Activated CD4-positive, alpha-beta T cell treated with anti-CD3 and anti-CD28 coated beads for 24 hours (primary cell): ENCODE measurements around the gene ZNF627.
"Not testable (repeated sequence)": the region's sequence is repeated elsewhere in the genome, so short reads cannot be mapped to it uniquely, and the experiment has no call there.

Experiments used
- DNase-seq, 2 donors: peaks; one replicate each; pipeline ENCODE4 v3.0.0-alpha.2; 2020; ENCODE audit warnings: low read depth in 2 of 2

The ZNF627 gene

GRCh38 chr19:11597202-11598102 lies at the start of gene ZNF627:
TSS of gene ZNF627 (plus strand) at chr19:11597483. CDS start at chr19:11597628, 145 bp downstream.
- peak; percentile 92 to 97 for DNase-seq

GRCh38 chr19:11547929-11548700 lies 49.2 kb upstream of the ZNF627 start:
- DNase-seq: no peak

- DNase-seq: no peak
Measured at GRCh38 chr19:11549386-11549953, 47.8 kb upstream of the ZNF627 start.

- DNase-seq: no peak
Measured at GRCh38 chr19:11550265-11550664, 47.0 kb upstream of the ZNF627 start.

GRCh38 chr19:11551603-11552235 lies 45.6 kb upstream of the ZNF627 start:
- DNase-seq: no peak

GRCh38 chr19:11552666-11553372 lies 44.5 kb upstream of the ZNF627 start:
- DNase-seq: no peak

DNA sequence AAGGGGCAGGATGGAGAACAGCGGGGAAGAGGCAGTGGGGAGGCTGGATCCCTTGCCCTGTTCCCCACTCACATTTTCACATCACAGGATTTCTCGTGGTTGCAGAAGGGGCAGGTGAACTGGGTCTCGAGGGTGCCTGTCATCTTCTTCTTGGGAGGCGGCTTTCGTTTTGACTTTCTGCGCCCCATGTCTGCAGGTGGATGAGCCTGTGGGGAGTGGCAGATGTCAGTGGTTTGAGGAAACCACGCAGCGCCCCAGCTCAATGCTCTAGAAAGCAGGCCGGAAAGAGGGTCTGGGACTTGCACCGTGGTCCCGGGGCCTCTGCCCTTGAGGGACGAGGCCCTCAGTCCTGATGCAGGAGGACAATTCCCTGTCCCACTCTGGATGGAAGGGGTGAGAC lies 43.1 kb upstream of the ZNF627 start:
- DNase-seq: no peak

- no peak for DNase-seq
Measured at GRCh38 chr19:11555246-11555645, 42.0 kb upstream of the ZNF627 start.

DNA sequence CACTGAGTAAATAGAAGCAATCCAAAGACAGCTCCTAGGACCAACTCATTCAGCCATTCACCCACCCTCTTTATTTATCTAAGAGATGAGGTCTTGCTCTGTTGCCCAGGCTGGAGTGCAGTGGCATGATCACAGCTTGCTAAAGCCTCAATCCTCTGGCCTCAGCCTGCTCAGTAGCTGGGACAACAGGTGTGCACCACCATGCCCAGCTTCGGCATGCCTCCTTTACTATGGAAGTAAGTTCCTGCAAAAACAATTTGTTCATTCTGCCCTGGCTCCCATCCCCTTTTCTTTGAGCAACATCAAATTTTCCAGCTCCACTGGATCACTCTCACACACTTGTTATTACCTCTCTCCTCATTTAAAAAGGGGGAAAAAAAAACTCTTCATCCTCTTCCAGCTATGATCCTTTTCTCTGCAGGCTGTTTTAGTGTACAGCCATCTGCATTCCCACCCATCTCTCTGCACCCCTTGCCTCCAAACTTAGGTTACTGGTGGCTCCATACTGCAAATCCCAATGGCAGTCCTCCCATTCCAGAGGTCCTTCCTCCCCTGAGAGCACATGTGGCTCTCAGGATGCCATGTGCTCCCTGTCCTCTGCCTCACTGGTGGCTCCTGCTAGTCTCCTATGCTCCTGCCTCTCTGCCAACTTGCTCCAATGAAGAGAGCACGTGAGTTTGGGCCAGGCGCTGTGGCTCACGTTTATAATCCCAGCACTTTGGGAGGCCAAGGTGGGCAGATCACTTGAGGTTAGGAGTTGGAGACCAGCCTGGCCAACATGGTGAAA lies 40.5 kb upstream of the ZNF627 start:
- DNase-seq: no peak

DNA sequence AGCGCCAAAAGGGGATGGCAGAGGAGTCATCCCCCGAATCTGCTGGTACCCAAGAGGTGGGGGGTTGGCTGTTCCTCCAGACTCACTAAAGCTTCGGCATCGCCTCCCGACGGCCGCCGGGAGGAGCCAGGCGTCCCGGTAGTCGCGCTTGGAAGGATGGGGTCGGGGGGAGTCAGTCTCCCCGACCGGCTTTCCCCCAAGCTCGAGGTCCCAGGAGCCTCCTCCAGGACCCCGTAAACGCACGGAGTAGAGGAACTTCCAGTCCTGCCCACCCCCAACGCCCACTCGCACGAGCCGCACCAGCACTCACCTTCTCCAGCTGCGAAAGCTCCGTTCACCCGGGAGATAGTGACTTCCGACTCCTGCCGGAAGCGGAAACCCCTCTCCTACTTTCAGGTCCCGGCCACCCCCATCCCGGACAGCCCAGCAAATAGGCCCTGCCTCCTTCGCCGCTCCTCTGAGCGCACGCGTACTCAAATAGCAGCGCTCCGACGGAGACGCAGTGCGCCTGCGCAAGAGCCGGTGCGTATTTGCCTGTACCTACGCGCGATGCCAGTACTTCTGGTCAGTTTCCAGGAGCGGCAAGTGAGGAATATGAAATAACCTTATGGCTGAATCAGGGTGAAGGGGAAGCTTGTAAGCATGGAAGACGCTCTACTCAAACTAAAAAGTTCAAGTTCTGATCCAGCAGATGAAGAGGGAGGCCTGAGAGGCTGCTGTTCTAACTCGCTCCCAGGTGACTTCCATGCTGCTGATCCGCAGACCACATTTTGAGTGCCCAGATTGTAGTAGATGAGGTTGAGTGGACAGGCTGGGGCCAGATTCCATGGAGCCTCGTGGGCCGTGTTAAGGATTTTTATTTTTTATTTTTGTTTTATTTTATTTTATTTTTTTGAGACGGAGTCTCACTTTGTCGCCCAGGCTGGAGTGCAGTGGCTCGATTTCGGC lies 38.1 kb upstream of the ZNF627 start, which contains the start of gene ELOF1:
Gene ELOF1 (minus strand): TSS at position 350 of the 948 bp plus-strand sequence. CDS start 4,883 bp downstream, outside the sequence.
- DNase-seq: peak; percentile 93 to 95

- peak in 1 of 2 donors; percentile 45 for DNase-seq
Measured at GRCh38 chr19:11560404-11561051, 36.8 kb upstream of the ZNF627 start.

DNA sequence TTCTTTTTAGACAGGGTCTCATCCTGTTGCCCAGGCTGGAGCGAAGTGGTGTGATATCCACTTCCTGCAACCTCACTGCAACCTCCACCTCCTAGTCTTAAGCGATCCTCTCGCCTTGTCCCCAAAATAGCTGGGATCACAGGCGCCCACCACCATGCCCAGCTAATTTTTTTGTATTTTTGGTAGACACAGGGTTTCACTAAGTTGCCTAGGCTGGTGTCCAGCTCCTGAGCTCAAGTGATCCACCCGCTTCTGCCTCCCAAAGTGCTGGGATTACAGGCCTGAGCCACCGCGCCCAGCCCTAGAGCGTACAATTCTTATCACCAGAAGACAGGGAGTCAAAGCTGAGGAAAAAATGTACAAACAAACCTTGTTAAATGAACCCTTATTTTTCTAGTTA lies 33.8 kb upstream of the ZNF627 start:
- DNase-seq: no peak

DNA sequence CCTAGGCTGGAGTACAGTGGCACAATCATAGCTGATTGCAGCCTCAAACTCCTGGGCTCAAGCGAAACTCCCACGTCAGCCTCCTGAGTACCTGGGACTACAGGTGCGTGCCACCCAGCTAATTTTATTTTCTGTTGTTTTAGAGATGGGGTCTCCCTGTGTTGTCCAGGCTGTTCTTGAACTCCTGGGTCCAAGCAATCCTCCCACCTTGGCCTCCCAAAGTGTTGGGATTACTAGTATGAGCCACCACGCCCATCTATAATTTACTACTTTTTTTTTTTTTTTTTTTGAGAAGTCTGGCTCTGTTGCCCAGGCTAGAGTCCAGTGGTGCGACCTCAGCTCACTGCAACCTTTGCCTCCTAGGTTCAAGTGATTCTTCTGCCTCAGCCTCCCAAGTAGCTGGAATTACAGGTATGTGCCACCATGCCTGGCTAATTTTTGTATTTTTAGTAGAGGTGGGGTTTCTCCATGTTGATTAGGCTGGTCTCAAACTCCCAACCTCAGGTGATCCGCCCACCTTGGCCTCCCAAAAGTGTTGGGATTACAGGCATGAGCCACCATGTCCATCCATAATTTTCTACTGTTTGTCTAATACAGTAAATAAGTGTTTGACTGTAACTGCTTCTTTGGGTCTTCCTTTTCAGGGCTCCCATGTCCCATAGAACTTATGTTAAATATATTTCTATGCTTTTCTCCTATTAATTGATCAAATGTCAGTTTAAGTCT lies 33.0 kb upstream of the ZNF627 start:
- not testable (repeated sequence) for DNase-seq

GRCh38 chr19:11565649-11565980 lies 31.7 kb upstream of the ZNF627 start:
- DNase-seq: not testable (repeated sequence)

- DNase-seq: no peak
Measured at GRCh38 chr19:11566164-11566563, 31.1 kb upstream of the ZNF627 start.

- no peak for DNase-seq
Measured at GRCh38 chr19:11570039-11570462, 27.2 kb upstream of the ZNF627 start.

- not testable (repeated sequence) for DNase-seq
Measured at GRCh38 chr19:11573354-11573753, 23.9 kb upstream of the ZNF627 start.

DNA sequence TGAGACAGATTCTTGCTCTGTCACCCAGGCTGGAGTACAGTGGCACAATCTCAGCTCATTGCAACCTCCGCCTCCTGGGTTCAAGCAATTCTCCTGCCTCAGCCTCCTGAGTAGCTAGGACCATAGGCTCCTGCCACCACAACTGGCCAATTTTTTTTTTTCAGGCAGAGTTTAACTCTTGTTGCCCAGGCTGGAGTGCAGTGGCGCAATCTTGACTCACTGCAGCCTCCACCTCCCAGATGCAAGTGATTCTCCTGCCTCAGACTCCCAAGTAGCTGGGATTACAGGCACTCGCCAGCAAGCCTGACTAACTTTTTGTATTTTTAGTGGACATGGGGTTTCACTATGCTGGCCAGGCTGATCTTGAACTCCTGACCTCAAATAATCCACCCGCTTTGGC lies 23.5 kb upstream of the ZNF627 start:
- DNase-seq: not testable (repeated sequence)
